SK-N-SH treated with all-trans-retinoic acid at 6 μM for 48 hours (cell line): ENCODE measurements around the gene OPTN.

Experiments used
- ARNTL ChIP-seq: fragments of 450-650 bp; formaldehyde crosslinking; IDR thresholded peaks from 2 replicates; pipeline ENCODE4 v1.5.0; 2020; ENCODE audit warnings: low read depth, mild to moderate bottlenecking, moderate library complexity, borderline replicate concordance
- CREB5 ChIP-seq: fragments of 250-450 bp; sonication (Bioruptor Pico); IDR thresholded peaks from 2 replicates; pipeline ENCODE4 v1.5.1; 2020; ENCODE audit warnings: low read depth, mild to moderate bottlenecking, moderate library complexity
- CSDC2 ChIP-seq: fragments of 250-450 bp; sonication (Bioruptor Pico); IDR thresholded peaks from 2 replicates; pipeline ENCODE4 v1.5.0; 2020; ENCODE audit warnings: mild to moderate bottlenecking, moderate library complexity
- GLIS3 ChIP-seq: fragments of 250-450 bp; sonication (Bioruptor Pico); IDR thresholded peaks from 2 replicates; pipeline ENCODE4 v1.5.0; 2020; ENCODE audit warnings: mild to moderate bottlenecking, moderate library complexity
- PATZ1 ChIP-seq: fragments of 250-450 bp; sonication (Bioruptor Pico); IDR thresholded peaks from 2 replicates; pipeline ENCODE4 v1.8.0; 2020; ENCODE audit warnings: mild to moderate bottlenecking, moderate library complexity, borderline replicate concordance
- TCF4 ChIP-seq: fragments of 250-450 bp; sonication (Bioruptor Pico); IDR thresholded peaks from 2 replicates; pipeline ENCODE4 v1.8.0; 2021; ENCODE audit warnings: mild to moderate bottlenecking, moderate library complexity, borderline replicate concordance
- TOX ChIP-seq: fragments of 250-450 bp; sonication (Bioruptor Pico); IDR thresholded peaks from 2 replicates; pipeline ENCODE4 v1.8.0; 2021; ENCODE audit warnings: mild to moderate bottlenecking, moderate library complexity, borderline replicate concordance
- ZC3H10 ChIP-seq: fragments of 250-450 bp; sonication (Bioruptor Pico); IDR thresholded peaks from 2 replicates; pipeline ENCODE4 v1.5.1; 2021; ENCODE audit warnings: mild to moderate bottlenecking, moderate library complexity

- TF ChIP-seq CSDC2 (CRISPR knock-in tag) (no peak), ARNTL (CRISPR knock-in tag) (no peak), PATZ1 (CRISPR knock-in tag) (no peak), ZC3H10 (CRISPR knock-in tag) (no peak), CREB5 (CRISPR knock-in tag) (no peak), GLIS3 (no peak), TCF4 (no peak), TOX (no peak)
Measured at GRCh38 chr10:13099666-13100348, at the start of gene OPTN.
